BLaER1 treated with 17β-estradiol and CSF1 and Interleukin-3, amounts not matched to agents 10 nM and 100 nM (cell line): Measurements from ENCODE around the gene GNL1.

ENCODE experiments used
- H3K27ac ChIP-seq, 11 experiments: shearing (Covaris generic); formaldehyde crosslinking; 2 replicates each; pipeline ENCODE4 v1.8.1; 2022
- H3K27me3 ChIP-seq, 11 experiments: shearing (Covaris generic); formaldehyde crosslinking; 2 replicates each; pipeline ENCODE4 v1.8.1; 2022
- H3K36me3 ChIP-seq, 11 experiments: shearing (Covaris generic); formaldehyde crosslinking; 2 replicates each; pipeline ENCODE4 v1.8.1; 2022
- H3K4me1 ChIP-seq, 10 experiments: shearing (Covaris generic); formaldehyde crosslinking; 2 replicates each; pipeline ENCODE4 v1.8.1; 2022
- H3K4me2 ChIP-seq, 11 experiments: shearing (Covaris generic); formaldehyde crosslinking; 2 replicates each; pipeline ENCODE4 v1.8.1; 2022
- H3K4me3 ChIP-seq, 10 experiments: shearing (Covaris generic); formaldehyde crosslinking; 2 replicates each; pipeline ENCODE4 v1.8.1; 2022
- H3K9ac ChIP-seq, 11 experiments: shearing (Covaris generic); formaldehyde crosslinking; 2 replicates each; pipeline ENCODE4 v1.8.1; 2022
- H3K9me3 ChIP-seq, 11 experiments: shearing (Covaris generic); formaldehyde crosslinking; replicated peaks in 1 of 11; 2 replicates each; pipeline ENCODE4 v1.8.1; 2022
- H4K20me1 ChIP-seq, 11 experiments: shearing (Covaris generic); formaldehyde crosslinking; 2 replicates each; pipeline ENCODE4 v1.8.1; 2022
- Cebpa-rat ChIP-seq, 11 experiments: shearing (Covaris generic); IDR thresholded peaks; 2 replicates each; pipeline ENCODE4 v1.8.1; 2022

The GNL1 gene, protein sequence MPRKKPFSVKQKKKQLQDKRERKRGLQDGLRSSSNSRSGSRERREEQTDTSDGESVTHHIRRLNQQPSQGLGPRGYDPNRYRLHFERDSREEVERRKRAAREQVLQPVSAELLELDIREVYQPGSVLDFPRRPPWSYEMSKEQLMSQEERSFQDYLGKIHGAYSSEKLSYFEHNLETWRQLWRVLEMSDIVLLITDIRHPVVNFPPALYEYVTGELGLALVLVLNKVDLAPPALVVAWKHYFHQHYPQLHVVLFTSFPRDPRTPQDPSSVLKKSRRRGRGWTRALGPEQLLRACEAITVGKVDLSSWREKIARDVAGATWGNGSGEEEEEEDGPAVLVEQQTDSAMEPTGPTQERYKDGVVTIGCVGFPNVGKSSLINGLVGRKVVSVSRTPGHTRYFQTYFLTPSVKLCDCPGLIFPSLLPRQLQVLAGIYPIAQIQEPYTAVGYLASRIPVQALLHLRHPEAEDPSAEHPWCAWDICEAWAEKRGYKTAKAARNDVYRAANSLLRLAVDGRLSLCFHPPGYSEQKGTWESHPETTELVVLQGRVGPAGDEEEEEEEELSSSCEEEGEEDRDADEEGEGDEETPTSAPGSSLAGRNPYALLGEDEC

DNA sequence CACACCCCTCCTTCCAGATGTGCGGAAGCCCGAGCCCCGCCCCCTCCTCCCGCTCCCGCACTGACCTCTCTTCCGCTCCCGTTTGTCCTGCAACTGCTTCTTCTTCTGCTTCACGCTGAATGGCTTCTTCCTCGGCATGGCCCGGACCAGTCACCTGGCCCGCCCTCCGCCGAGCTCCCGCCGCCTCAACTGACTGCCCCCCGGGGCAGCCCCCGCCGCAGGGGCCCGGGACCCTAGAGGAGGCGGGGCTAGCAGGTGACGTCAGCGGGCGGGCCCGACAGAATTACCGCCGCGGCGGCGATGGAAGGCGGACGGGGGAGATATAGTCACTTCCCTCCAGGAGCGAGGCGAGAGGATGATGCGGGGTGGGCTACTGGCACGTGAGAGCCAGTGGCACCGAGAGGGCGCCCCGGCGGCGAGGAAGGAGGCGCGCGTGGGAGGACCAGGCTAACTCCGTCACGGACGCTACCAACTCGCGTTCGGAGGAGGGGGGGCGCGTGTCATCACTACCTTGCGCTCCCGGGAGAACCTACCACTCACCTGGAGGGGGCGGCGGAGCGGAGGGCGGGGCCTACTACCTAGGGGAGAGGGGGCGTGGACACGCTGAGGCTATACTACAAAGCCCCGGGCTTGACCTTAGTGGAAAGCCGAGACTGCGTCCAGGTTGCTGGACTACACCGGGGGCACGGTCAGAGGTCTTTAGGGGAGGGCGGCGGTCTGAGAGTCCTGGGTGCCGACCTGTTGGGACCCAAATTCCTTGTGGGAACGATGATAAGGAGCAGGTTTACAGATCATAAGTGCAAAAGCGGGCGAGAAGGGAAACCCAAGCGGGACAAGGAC, at the start of gene GNL1:
Gene GNL1, minus strand, starts transcription at position 424 of the 840 bp plus-strand sequence. Its CDS starts 286 bp downstream, at position 138.
- Histone ChIP-seq H3K4me3 (peak within 1 kb of the TSS; percentile 78 to 94 (median 90)), H3K4me1 (peaks cover 27 to 38% (median 33%) of the 10 kb centered on the region in 10 experiments)
- no peak for TF ChIP-seq Cebpa-rat (IDR thresholded peaks at IDR 0.05)

DNA sequence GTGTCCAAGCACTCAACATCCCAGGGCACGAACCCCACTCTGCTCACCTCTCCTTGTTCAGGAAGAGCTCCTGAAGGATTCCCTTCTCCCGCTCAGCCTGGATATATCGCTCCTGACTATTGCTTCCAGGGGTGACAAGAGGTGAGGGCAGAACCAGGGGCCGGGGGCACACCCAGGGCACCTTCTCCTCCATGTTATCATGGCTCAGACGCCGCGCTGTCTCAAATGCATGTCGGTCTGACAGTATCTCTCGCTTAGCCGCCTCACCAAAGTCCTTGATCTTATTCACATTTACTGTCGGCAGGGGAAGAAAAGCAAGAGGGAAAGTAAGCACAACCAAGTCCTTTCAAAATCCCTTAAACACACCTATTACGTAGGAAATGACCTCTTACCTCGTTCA, 47.7 kb upstream of the GNL1 start:
- H3K4me1 ChIP-seq, result peaks cover 39 to 92% (median 86%) of the 10 kb centered on the region in 10 experiments
- peak overlapping the region in 8 of 11 experiments; percentile 2 to 81 (median 79); a peak in 14 of 22 replicates for H3K27ac ChIP-seq
- H4K20me1 ChIP-seq, result peaks cover 15 to 100% (median 99%) of the 10 kb centered on the region in 11 experiments
- no peak for TF ChIP-seq Cebpa-rat (IDR thresholded peaks at IDR 0.05)
- H3K36me3 ChIP-seq, result peaks cover 87 to 100% (median 98%) of the 10 kb centered on the region in 11 experiments
- H3K9ac ChIP-seq, result peak overlapping the region in 9 of 11 experiments; percentile 2 to 67 (median 32); a peak in 10 of 22 replicates
- peak overlapping the region in 10 of 11 experiments; percentile 6 to 92 (median 82); a peak in 19 of 22 replicates for H3K4me2 ChIP-seq
- H3K27me3 ChIP-seq, result no peaks in the 10 kb centered on the region
- H3K9me3 ChIP-seq, result no peaks in the 10 kb centered on the region
- peak overlapping the region in 4 of 10 experiments; percentile 8 to 24 (median 20); a peak in 4 of 20 replicates for H3K4me3 ChIP-seq

More for the DNA sequence above, at the start of gene GNL1:
- H3K4me2 ChIP-seq, result peak within 1 kb of the TSS; percentile 93 to 100 (median 96)
- H3K36me3 ChIP-seq, result peaks cover 34 to 64% (median 53%) of the 10 kb centered on the region in 11 experiments
- H3K27ac ChIP-seq, result peak within 1 kb of the TSS; percentile 89 to 97 (median 95)
- H4K20me1 ChIP-seq, result peaks cover 0 to 48% (median 18%) of the 10 kb centered on the region in 11 experiments; a peak in 13 of 22 replicates
- peak within 1 kb of the TSS; percentile 86 to 95 (median 92) for H3K9ac ChIP-seq
- no peaks in the 10 kb centered on the region for H3K9me3 ChIP-seq
- H3K27me3 ChIP-seq, result no peaks in the 10 kb centered on the region

DNA sequence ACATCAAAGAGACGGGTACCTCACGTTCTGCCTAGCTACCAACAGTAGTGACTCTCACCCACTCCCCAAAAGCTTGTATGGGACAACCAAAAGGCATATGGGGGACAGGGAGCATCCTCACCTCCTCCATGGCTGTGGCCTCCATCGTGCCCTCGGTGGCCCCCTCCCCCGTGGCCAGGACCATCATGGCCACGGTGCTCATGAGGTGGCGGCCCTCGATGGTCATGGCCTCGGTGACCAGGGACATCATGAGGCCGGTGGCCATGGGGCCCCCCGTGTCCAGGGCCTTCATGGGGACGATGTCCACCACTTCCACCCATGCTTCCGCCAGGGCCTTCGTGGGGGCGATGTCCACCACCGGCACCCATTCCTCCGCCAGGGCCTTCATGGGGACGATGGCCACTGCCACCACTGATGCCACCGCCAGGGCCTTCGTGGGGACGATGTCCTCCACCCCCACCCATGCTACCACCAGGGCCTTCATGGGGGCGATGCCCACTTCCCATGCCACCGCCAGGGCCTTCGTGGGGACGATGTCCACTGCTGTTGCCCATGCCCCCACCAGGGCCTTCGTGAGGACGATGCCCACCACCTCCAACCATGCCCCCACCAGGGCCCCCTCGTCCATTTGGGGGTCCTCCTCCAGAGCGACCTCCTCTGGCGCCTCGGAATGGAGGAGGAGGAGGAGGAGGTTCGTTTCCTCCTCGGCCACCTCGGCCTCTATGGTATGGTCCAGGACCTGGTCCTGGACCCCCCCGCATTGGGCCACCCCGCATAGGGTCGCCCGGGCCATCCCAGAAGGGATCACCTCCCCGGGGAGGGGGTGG, 45.7 kb upstream of the GNL1 start:
- Histone ChIP-seq H4K20me1 (peaks cover 17 to 100% (median 87%) of the 10 kb centered on the region in 11 experiments), H3K4me3 (peak overlapping the region in 7 of 10 experiments; percentile 1 to 45 (median 24); a peak in 11 of 20 replicates), H3K4me1 (peaks cover 20 to 76% (median 67%) of the 10 kb centered on the region in 10 experiments), H3K9ac (peak overlapping the region in 8 of 11 experiments; percentile 20 to 68 (median 65); a peak in 16 of 22 replicates), H3K36me3 (peaks cover 67 to 95% (median 89%) of the 10 kb centered on the region in 11 experiments), H3K27ac (peak overlapping the region in 9 of 11 experiments; percentile 20 to 81 (median 78); a peak in 17 of 22 replicates), H3K4me2 (peak overlapping the region in 9 of 11 experiments; percentile 29 to 92 (median 85); a peak in 18 of 22 replicates), H3K27me3 (no peaks in the 10 kb centered on the region), H3K9me3 (no peaks in the 10 kb centered on the region)
- TF ChIP-seq Cebpa-rat (IDR thresholded peaks at IDR 0.05), result no peak

DNA sequence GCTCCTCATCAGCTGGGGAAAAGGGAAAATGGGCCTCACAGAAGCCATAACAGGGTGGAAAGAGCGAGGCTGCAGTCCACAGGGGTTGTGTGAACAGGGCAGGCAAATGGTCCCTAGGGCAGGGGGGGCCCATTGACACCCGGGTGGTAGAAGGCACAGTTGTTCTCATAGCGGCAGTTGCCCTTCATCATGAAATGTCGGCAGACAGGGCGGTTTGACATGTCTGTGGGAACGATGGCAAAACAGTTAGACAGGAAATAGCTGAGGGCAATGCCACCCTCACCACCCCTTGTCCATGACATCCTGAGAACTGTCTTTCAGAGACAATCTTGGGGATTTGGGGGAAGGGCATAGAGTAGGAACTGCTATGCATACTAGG, 45.1 kb upstream of the GNL1 start:
- Histone ChIP-seq H3K36me3 (peaks cover 61 to 95% (median 84%) of the 10 kb centered on the region in 11 experiments), H3K9ac (peak overlapping the region in 8 of 11 experiments; percentile 20 to 68 (median 65); a peak in 16 of 22 replicates), H4K20me1 (peaks cover 18 to 100% (median 84%) of the 10 kb centered on the region in 11 experiments), H3K27me3 (no peaks in the 10 kb centered on the region), H3K4me1 (peaks cover 13 to 70% (median 61%) of the 10 kb centered on the region in 10 experiments), H3K4me3 (peak overlapping the region in 7 of 10 experiments; percentile 1 to 45 (median 24); a peak in 2 of 20 replicates), H3K27ac (peak overlapping the region in 8 of 11 experiments; percentile 68 to 81 (median 79); a peak in 16 of 22 replicates), H3K4me2 (peak overlapping the region in 9 of 11 experiments; percentile 29 to 92 (median 85); a peak in 18 of 22 replicates), H3K9me3 (no peaks in the 10 kb centered on the region)
- TF ChIP-seq Cebpa-rat (IDR thresholded peaks at IDR 0.05), result no peak

DNA sequence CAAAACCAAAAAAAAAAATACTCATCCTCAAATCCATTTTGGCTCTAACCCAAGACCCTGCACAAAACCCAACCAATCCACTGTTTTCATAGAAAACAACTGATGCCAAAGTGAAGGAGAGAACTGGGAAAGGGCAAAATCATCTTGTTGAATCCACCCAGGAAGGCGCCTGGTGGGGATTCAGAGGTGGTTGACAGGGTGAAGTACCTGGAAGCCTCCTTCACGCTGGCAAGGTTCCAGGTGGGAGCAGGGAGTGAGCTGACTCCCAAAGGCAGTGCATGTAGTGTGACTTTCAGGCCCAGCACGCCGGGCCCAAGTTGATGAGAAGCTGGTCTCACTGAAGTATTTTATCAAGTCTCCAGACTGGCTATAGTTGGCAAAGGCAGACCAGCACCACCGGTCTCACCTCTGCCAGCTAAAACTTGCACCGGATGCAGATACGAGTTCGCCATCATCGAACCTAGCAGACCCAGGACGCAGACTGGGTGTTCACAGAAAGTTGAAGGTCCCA, 44.2 kb upstream of the GNL1 start:
- Histone ChIP-seq H4K20me1 (peaks cover 13 to 98% (median 75%) of the 10 kb centered on the region in 11 experiments; a peak in 20 of 22 replicates), H3K36me3 (peaks cover 52 to 94% (median 79%) of the 10 kb centered on the region in 11 experiments), H3K9ac (peak overlapping the region in 7 of 11 experiments; percentile 20 to 68 (median 67); a peak in 11 of 22 replicates), H3K4me1 (peaks cover 5 to 61% (median 52%) of the 10 kb centered on the region in 10 experiments; a peak in 18 of 20 replicates), H3K27ac (peak overlapping the region in 8 of 11 experiments; percentile 68 to 81 (median 79); a peak in 15 of 22 replicates), H3K9me3 (no peaks in the 10 kb centered on the region), H3K27me3 (no peaks in the 10 kb centered on the region), H3K4me2 (peak overlapping the region in 8 of 11 experiments; percentile 51 to 92 (median 86); a peak in 14 of 22 replicates), H3K4me3 (no peak overlapping the region)
- TF ChIP-seq Cebpa-rat (IDR thresholded peaks at IDR 0.05), result no peak

DNA sequence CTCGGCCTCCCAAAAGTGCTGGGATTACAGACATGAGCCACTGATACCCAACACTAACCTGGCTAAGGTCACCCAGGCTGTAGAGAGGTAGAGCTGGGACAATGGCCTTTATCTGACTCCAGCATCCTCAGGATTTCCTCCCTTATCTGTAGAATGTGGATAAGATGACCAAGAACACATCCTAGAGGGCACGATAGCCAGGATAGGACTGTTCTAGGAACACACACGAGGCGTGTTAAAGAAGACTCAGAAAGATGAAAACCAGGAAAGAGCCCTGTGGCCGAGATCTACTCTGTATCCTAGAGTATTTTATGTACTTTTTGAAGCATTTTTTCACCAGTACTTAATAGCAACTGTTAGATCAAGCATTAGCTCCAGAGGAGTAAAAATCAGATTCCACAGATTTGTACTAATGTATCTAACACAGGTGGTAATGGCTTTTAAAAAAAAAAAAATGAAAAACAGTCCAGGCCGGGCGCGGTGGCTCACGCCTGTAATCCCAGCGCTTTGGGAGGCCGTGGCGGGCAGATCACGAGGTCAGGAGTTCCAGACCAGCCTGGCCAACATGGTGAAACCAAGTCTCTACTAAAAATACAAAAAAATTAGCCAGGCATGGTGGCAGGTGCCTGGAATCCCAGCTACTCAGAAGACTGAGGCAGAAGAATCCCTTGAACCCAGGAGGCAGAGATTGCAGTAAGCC, 43.5 kb upstream of the GNL1 start:
- peaks cover 5 to 53% (median 44%) of the 10 kb centered on the region in 10 experiments; a peak in 17 of 20 replicates for H3K4me1 ChIP-seq
- H4K20me1 ChIP-seq, result peaks cover 13 to 98% (median 68%) of the 10 kb centered on the region in 11 experiments; a peak in 20 of 22 replicates
- TF ChIP-seq Cebpa-rat (IDR thresholded peaks at IDR 0.05), result no peak
- H3K4me2 ChIP-seq, result peak overlapping the region in 2 of 11 experiments; percentile 79 to 90; a peak in 3 of 22 replicates
- H3K9me3 ChIP-seq, result no peaks in the 10 kb centered on the region
- H3K27me3 ChIP-seq, result no peaks in the 10 kb centered on the region
- H3K9ac ChIP-seq, result peak overlapping the region in 1 of 11 experiments; percentile 12; a peak in 3 of 22 replicates
- no peak overlapping the region for H3K4me3 ChIP-seq
- H3K27ac ChIP-seq, result peak overlapping the region in 7 of 11 experiments; percentile 71 to 81 (median 80); a peak in 9 of 22 replicates
- H3K36me3 ChIP-seq, result peaks cover 48 to 94% (median 79%) of the 10 kb centered on the region in 11 experiments
